HEK293 (cell line): ENCODE data around the gene TSPO.

Source experiments
- ATF2 ChIP-seq: fragments of 450-650 bp; formaldehyde crosslinking; IDR thresholded peaks from 2 replicates; pipeline ENCODE4 v1.5.1; 2016; ENCODE audit warnings: missing biosample characterization, missing genetic modification characterization, low read depth
- KLF16 ChIP-seq: fragments of 450-650 bp; formaldehyde crosslinking; IDR thresholded peaks from 2 replicates; pipeline ENCODE4 v1.5.1; 2017; ENCODE audit warnings: missing biosample characterization, missing genetic modification characterization
- YY1 ChIP-seq: fragments of 450-650 bp; formaldehyde crosslinking; IDR thresholded peaks from 2 replicates; pipeline ENCODE4 v1.5.1; 2018; ENCODE audit warnings: missing biosample characterization, missing genetic modification characterization
- ZBTB7A ChIP-seq: fragments of 450-650 bp; formaldehyde crosslinking; IDR thresholded peaks from 2 replicates; pipeline ENCODE4 v1.5.1; 2016; ENCODE audit warnings: low read depth, missing biosample characterization, missing genetic modification characterization
- ZFP37 ChIP-seq: fragments of 450-650 bp; formaldehyde crosslinking; IDR thresholded peaks from 2 replicates; pipeline ENCODE4 v1.5.1; 2016; ENCODE audit warnings: missing biosample characterization, missing genetic modification characterization
- ZNF514 ChIP-seq: fragments of 450-650 bp; formaldehyde crosslinking; IDR thresholded peaks from 2 replicates; pipeline ENCODE4 v1.5.1; 2016; ENCODE audit warnings: missing biosample characterization, missing genetic modification characterization
- TF ChIP-seq, protein P1 (sequence below): fragments of 450-650 bp; formaldehyde crosslinking; IDR thresholded peaks from 2 replicates; pipeline ENCODE4 v1.5.1; 2016; ENCODE audit warnings: missing biosample characterization, missing genetic modification characterization
- TF ChIP-seq, protein P2 (sequence below): fragments of 450-650 bp; formaldehyde crosslinking; IDR thresholded peaks from 2 replicates; pipeline ENCODE4 v1.5.1; 2016; ENCODE audit warnings: missing biosample characterization, missing genetic modification characterization

GRCh38 chr22:43180670-43181069, 29.3 kb downstream of the TSPO start:
- TF ChIP-seq, protein P1, sequence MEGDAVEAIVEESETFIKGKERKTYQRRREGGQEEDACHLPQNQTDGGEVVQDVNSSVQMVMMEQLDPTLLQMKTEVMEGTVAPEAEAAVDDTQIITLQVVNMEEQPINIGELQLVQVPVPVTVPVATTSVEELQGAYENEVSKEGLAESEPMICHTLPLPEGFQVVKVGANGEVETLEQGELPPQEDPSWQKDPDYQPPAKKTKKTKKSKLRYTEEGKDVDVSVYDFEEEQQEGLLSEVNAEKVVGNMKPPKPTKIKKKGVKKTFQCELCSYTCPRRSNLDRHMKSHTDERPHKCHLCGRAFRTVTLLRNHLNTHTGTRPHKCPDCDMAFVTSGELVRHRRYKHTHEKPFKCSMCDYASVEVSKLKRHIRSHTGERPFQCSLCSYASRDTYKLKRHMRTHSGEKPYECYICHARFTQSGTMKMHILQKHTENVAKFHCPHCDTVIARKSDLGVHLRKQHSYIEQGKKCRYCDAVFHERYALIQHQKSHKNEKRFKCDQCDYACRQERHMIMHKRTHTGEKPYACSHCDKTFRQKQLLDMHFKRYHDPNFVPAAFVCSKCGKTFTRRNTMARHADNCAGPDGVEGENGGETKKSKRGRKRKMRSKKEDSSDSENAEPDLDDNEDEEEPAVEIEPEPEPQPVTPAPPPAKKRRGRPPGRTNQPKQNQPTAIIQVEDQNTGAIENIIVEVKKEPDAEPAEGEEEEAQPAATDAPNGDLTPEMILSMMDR (tag by site-specific recombination), result no peak
- TF ChIP-seq YY1 (tag by site-specific recombination) (no peak), KLF16 (tag by site-specific recombination) (no peak), ZNF514 (no peak), ZBTB7A (tag by site-specific recombination) (no peak), ATF2 (tag by site-specific recombination) (no peak), ZFP37 (tag by site-specific recombination) (no peak)
- TF ChIP-seq, protein P2, sequence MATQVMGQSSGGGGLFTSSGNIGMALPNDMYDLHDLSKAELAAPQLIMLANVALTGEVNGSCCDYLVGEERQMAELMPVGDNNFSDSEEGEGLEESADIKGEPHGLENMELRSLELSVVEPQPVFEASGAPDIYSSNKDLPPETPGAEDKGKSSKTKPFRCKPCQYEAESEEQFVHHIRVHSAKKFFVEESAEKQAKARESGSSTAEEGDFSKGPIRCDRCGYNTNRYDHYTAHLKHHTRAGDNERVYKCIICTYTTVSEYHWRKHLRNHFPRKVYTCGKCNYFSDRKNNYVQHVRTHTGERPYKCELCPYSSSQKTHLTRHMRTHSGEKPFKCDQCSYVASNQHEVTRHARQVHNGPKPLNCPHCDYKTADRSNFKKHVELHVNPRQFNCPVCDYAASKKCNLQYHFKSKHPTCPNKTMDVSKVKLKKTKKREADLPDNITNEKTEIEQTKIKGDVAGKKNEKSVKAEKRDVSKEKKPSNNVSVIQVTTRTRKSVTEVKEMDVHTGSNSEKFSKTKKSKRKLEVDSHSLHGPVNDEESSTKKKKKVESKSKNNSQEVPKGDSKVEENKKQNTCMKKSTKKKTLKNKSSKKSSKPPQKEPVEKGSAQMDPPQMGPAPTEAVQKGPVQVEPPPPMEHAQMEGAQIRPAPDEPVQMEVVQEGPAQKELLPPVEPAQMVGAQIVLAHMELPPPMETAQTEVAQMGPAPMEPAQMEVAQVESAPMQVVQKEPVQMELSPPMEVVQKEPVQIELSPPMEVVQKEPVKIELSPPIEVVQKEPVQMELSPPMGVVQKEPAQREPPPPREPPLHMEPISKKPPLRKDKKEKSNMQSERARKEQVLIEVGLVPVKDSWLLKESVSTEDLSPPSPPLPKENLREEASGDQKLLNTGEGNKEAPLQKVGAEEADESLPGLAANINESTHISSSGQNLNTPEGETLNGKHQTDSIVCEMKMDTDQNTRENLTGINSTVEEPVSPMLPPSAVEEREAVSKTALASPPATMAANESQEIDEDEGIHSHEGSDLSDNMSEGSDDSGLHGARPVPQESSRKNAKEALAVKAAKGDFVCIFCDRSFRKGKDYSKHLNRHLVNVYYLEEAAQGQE (tag by site-specific recombination), result no peak
